HG03571 (cell line): ENCODE measurements around the gene LCN6.
"Not testable (repeated sequence)": the region's sequence is repeated elsewhere in the genome, so short reads cannot be mapped to it uniquely, and the experiment has no call there.

Experiments used
- ATAC-seq: cut with Tn5 transposase; IDR thresholded peaks from one replicate; pipeline ENCODE4 v1.9.1; 2021; ENCODE audit not compliant: unreplicated experiment

The LCN6 gene

DNA sequence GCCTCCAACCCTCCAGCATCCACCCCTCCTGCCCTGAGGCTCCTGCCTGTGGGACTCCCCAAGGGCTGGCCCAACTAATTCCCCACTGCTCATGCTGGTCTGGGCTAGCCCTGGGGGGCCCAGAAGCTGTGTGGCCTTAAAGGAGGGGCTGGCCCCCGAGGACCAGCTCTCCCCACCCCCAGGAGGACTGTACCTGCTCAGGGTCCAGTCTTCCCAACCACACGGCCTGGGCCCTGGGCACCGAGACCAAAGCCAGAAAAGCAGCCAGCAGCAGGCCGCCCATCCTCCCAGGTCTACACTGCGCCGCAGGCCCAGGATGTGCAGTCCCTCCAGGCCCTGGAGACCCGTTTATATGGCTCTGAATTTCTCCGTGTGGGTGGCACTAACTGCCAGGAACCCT, at the start of gene LCN6:
TSS of gene LCN6 (minus strand) at position 325 of the 400 bp plus-strand sequence. CDS start at position 283, 42 bp downstream.
- no peak for ATAC-seq

DNA sequence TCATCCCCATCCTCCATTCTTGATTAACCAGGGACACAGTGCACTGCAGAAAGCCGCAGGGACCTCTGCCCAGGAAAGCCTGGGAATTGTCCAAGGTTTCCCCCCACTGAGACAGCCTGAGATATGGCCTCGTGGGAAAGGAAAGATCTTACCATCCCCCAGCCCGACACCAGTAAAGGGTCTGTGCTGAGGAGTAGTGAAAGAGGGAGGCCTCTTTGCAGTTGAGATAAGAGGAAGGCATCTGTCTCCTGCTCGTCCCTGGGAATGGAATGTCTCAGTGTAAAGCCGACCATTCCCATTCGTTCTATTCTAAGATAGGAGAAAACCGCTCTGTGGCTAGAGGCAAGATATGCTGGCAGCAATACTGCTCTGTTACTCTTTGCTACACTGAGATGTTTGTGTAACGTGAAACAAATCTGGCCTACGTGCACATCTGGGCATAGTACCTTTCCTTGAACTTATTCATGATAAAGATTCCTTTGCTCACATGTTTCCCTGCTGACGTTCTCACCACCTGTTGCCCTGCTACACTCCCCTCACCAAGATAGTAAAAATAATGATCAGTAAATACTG, 48.5 kb upstream of the LCN6 start:
- not testable (repeated sequence) for ATAC-seq

DNA sequence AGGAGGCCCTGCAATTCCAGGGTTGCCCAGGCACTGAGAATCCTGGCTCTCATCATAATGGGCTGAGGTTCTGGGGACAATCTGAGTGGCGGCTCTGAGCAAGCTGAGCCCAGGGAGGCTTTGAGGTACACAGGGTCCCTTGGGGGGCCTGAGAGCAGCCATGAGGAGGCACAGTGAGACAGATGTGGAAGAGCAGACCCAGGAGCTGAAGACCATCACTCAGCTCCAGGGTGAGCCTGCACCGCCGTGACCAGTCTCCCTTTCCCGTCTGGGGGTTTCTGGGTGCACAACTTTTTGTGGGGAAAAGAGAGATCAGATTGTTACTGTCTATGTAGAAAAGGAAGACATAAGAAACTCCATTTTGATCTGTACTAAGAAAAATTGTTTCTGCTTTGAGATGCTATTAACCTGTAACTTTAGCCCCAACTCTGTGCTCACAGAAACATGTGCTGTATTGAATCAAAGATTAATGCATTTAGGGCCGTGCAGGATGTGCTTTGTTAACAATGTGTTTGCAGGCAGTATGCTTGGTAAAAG, 48.0 kb upstream of the LCN6 start, which contains the start of gene CCDC183:
TSS of gene CCDC183 (plus strand) at position 101 of the 537 bp plus-strand sequence. CDS start at position 161, 60 bp downstream.
- no peak for ATAC-seq

- ATAC-seq, result no peak
Measured at GRCh38 chr9:136795000-136795348, 46.6 kb upstream of the LCN6 start.

- no peak for ATAC-seq
Measured at GRCh38 chr9:136794281-136794999, 46.1 kb upstream of the LCN6 start.

DNA sequence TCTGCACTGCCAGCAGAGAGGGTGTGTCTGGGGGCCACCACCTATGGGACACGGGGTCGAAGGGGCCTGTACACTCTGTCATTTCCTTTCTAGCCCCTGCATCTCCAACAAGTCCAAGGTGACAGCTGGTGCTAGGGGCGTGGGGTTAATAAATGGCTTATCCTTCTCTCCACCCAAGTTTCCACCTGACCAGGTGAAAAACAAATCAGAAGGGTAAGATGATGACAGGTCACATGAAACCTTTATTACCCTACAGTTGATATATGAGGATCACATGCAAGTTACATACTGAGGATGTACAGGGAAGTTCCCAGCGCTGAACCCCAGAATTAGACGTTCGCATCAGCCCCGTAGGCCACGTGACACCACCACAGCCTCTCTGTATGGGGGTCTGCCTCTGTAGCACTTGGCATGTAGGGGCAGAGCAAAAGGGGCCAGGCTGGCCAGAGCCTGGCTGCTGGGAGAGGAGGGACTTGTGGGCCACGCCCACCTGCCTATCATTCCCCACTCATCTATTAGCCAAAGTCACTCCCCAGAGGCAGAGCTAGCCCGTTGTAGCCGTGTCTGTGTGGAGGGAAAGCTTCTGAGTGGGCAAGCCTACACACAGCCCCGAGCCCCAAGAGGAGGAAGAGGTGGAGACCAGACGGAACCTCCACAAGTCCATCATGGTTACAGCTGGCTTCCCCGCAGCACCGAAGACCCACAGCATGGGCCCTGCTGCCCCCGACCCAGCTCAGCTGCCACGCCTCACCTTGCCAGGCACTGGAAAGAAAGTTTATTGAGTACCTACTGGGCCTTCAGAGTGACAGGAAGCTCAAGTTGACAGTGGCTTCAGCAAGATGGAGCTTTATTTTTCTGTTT, 45.0 kb upstream of the LCN6 start:
- no peak for ATAC-seq

DNA sequence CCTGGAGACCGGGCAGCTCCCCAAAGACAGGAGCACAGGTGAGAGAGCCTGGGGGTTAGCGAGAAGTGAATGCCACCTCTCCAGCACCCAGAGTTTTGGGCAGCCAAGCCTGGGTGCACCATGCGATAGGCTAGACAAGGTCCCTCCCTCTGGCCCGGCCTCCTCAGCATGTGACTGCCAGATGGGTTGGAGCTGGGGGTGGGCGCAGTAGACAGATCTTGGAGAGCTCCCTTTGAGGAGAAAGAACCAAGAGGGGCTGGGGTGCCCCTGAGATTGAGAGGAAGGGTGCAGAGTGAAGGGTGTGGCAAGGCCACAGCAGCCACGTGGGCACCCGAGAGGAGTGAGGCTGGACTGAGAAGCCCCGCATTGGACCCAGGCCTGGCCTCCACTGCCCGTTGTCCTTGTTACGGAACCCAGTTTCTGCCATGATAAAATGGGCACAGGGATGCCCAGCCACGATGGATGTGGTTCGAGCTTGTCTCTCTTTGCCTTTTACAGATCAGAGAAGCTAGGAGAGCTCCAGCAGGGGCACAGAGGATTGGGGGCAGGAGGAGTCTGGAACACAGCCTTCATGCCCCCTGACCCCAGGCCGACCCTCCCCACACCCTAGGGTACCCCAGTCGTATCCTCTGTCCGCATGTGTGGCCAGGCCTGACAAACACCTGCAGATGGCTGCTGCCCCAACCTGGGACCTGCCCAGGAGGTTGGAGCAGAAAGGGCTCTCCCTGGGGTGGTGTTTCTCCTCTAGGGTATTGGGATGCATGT, 44.2 kb upstream of the LCN6 start:
- no peak for ATAC-seq

- no peak for ATAC-seq
Measured at GRCh38 chr9:136791516-136792276, 43.4 kb upstream of the LCN6 start.

DNA sequence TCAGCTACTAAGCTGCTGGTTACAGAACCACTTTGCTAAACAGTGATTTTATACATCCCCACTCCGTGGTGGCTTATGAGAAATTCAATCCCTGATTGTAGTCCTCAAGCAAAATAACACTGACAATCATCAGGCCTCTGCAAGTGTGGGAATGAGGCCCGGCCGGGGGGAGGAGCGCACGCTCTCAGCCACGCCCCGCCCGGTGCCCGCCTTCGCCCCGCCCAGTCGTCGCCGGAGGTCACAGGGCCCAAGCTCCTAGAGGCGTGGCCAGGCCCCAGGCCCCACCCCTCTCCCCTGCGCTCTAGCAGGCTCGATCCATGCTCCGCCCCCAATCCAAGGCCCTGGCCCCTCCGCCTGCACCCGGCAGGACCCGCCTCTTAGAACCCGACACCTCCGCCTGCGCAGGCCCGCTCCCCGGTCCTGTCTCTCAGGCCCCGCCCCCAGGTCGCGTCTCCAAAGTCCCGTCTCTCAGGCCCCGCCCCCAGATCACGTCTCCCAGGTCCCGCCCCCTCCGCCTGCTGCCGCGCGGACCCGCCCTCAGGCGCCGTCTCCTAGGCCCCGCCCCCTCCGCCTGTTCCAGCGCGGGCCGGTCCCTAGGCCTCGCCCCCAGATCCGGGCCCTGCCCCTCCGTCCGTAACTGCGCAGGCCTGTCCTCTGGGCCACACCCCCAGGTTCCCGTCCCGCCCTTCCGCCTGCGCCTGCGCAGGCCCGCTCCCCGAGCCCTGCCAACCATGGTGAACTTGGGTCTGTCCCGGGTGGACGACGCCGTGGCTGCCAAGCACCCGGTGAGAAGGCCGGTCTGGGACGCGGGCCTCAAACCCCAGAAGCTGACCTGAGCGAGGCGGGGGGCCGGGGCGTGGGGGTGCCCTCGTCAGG, 42.6 kb upstream of the LCN6 start, which contains the start of gene TMEM141:
TSS of gene TMEM141 (plus strand) at position 705 of the 876 bp plus-strand sequence. CDS start at position 732, 27 bp downstream.
- peak; percentile 88 for ATAC-seq

- ATAC-seq, result no peak
Measured at GRCh38 chr9:136789523-136789937, 41.2 kb upstream of the LCN6 start.

GRCh38 chr9:136788644-136789522, 40.6 kb upstream of the LCN6 start:
- not testable (repeated sequence) for ATAC-seq

- ATAC-seq, result no peak
Measured at GRCh38 chr9:136787690-136788400, 39.5 kb upstream of the LCN6 start.

- ATAC-seq, result not testable (repeated sequence)
Measured at GRCh38 chr9:136786983-136787382, 38.7 kb upstream of the LCN6 start.

GRCh38 chr9:136786451-136786850, 38.1 kb upstream of the LCN6 start:
- ATAC-seq, result no peak

DNA sequence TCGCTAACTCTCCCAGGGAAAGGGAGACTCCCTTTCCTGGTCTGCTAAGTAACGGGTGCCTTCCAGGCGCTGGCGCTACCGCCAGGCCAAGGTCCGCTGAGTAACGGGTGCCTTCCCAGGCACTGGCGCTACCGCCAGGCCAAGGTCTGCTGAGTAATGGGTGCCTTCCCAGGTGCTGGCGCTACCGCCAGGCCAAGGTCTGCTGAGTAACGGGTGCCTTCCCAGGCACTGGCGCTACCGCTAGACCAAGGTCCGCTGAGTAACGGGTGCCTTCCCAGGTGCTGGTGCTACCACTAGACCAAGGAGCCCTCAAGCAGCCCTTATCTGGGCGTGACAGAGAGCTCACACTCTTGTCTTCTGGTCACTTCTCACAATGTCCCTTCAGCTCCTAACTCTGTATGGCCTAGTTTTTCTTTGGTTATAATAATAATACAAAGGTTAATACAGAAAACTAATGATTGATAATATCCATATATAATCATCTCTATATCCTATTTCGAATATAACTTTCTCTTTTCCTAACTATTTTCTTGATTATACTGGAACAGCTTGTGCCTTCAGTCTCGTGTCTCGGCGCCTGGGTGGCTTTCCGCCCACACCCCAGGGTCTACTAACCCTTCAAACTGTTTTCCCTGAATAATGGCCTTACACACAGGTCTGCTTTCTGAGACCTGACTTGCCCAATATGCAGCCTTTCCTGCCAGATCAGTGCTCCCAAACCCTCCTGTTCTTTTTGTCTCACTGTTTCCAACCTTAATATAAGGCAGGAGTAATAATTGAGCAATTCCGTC, 37.4 kb upstream of the LCN6 start:
- ATAC-seq, result not testable (repeated sequence)

- ATAC-seq, result no peak
Measured at GRCh38 chr9:136784997-136785361, 36.7 kb upstream of the LCN6 start.
